CD4-positive, alpha-beta T cell treated with Interleukin-6 for 4 hours (primary cell): ENCODE results near the gene IGFLR1.
"Not testable (repeated sequence)": the region's sequence is repeated elsewhere in the genome, so short reads cannot be mapped to it uniquely, and the experiment has no call there.

Experiments used
- DNase-seq: peaks from one replicate; pipeline ENCODE4 v3.0.0-alpha.2; 2020; ENCODE audit warnings: mixed read lengths

Gene IGFLR1

GRCh38 chr19:35777086-35777841 is 35.0 kb upstream of the IGFLR1 start:
- no peak for DNase-seq

- no peak for DNase-seq
Observed at GRCh38 chr19:35776102-35776788, 34.0 kb upstream of the IGFLR1 start.

- DNase-seq: peak; percentile 99
Observed at GRCh38 chr19:35775298-35776101, 33.2 kb upstream of the IGFLR1 start, which contains the start of gene ARHGAP33. Gene ARHGAP33, plus strand, starts transcription at chr19:35775564. Its CDS starts 95 bp downstream, at chr19:35775659.

GRCh38 chr19:35775046-35775297 is 32.7 kb upstream of the IGFLR1 start:
- no peak for DNase-seq

GRCh38 chr19:35774274-35775045 is 32.2 kb upstream of the IGFLR1 start:
- no peak for DNase-seq

GRCh38 chr19:35773020-35773806 is 31.0 kb upstream of the IGFLR1 start:
- no peak for DNase-seq

GRCh38 chr19:35772362-35772761 is 30.1 kb upstream of the IGFLR1 start:
- not testable (repeated sequence) for DNase-seq

- DNase-seq: no peak
Observed at GRCh38 chr19:35768082-35768421, 25.8 kb upstream of the IGFLR1 start.

- DNase-seq: no peak
Observed at GRCh38 chr19:35767288-35768081, 25.2 kb upstream of the IGFLR1 start.

GRCh38 chr19:35766571-35767104 is 24.4 kb upstream of the IGFLR1 start:
- DNase-seq: no peak

- no peak for DNase-seq
Observed at GRCh38 chr19:35764432-35765315, 22.4 kb upstream of the IGFLR1 start.

DNA sequence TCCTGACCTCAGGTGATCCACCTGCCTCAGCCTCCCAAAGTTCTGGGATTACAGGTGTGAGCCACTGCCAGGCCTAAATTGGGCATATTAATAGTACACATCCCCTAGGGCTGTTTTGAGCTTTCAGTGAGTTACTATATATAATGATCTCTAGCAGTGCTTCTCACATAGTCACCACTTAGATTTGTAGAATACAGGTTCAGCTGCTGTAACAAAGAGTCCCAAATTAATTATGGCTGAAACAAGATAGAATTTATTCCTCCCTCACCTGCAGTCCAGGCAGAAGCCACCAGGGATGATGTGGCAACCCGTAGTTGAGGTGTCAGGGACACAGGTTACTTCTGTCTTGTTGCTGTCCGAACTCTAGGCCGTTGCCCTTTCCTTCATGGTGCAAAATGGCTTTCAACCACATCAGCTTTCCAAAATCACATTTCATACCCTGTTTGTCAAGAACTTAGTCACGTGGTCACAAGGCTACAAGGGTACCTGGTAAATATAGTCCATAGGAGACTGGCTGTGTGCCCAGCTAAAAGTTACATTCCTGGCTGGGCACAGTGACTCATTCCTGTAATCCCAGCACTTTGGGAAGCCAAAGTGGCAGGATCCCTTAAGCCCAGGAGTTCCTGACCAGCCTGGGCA is 18.6 kb upstream of the IGFLR1 start:
- DNase-seq: no peak

- no peak for DNase-seq
Observed at GRCh38 chr19:35759697-35760096, 17.4 kb upstream of the IGFLR1 start.

DNA sequence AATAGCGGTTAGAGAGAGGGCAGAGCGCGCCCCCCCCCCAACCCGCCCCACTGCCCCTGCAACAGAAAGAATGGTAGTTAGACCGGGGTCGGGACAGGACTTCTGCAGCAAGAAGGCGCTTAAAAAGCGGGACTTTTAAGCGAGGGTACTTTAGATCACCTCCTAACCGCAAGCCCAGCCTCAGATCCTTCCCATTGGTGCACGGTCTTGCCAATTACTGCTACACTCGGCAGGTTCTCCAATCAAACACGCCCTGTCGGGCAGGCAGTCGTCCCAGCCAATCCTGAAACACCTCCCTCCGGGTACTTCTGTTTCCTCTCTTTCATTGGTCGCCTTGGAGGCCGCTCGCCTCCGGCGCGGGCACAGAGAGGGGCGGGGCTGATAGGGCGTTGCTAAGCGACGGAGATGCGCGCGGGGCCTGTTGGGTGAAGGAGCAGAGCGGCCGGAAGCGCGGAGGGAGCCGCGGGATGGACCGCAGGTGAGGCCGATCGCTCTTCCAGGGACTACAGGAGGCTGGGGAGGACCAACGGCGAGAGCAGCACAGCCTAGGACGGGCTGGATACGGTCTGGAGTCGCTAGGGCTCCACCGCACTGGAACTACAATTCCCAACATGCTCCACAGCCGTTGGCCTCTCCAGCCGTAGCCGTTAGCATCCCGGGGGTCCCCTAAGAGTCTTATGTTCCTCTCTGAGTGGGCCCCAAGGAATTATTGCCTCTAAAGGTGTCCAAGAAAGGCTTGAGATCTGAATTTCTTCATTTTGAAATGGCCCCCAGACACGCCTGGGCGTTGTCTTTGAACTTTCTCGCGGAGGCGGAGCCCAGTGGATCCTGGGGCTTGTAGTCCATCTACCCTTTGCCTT is 15.7 kb upstream of the IGFLR1 start, which contains the start of gene PROSER3:
TSS of gene PROSER3 (plus strand) at position 428 of the 860 bp plus-strand sequence. CDS start at position 468, 40 bp downstream.
- DNase-seq: peak; percentile 97

- no peak for DNase-seq
Observed at GRCh38 chr19:35757231-35757748, 15.0 kb upstream of the IGFLR1 start.

- no peak for DNase-seq
Observed at GRCh38 chr19:35756377-35757230, 14.4 kb upstream of the IGFLR1 start, which contains the start of gene HSPB6. Gene HSPB6, minus strand, starts transcription at chr19:35757029. Its CDS starts 21 bp downstream, at chr19:35757008.
